ENCODE measurements around the gene GSTM2.

The GSTM2 gene

DNA sequence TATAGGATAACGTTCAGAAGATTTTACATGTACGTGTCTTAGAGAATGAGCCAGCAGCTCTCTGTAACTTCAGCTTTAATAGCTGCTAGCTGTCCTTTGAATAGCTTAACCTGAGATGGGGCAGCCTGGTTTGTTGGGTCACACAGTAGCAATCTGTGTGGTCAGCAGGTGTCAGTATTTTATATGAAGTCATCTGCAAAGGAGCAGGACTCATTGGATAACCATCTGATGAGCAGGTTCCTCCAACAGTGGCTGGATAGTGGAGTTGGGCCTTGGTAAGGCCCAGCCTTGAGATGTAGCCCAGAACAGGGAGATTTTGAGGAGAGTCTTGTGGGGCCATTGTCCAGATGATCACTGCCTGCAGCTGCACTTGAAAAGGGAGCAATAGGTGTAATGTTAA lies 50.6 kb downstream of the GSTM2 start:
- DNase-seq, result no peak

DNA sequence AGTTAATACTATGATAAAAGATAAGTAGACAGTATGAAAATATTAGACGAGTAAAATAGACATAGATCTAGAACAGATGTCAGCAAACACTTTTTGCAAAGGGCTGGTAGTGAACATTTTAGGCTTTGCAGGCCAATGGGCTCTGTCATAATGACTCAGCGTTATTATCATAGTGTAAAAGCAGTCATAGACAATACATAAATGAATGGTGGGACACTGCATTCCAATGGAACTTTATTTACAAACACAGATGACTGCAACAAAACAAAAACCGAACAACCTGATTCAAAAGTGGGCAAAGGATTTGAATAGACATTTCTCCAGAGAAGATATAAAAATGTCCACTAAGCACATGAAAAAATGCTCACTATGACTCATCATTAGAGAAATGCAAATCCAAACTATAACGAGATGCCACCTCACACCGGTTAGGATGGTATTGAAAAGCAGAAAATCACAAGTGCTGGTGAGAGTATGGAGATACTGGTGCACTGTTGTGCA lies 51.5 kb downstream of the GSTM2 start:
- DNase-seq, result no peak

DNA sequence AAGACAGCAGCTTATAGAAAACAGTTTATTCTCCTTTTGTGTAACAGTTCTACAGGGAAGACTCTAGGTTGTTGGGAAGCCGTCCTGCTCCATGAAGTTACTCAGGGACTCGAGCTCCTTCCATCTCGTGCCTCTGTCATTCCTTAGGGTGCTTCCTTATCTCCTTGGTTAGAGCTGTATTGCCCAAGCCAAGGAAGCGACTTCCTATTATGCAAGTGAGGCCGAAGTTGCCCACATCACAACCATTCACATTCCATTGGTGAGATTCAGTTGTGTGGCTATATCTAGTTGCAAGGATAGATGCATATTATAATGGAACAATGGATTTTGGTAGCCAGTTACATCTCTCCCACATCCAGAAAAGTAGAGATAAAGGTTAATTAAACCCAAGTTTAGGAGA lies 53.2 kb downstream of the GSTM2 start:
- DNase-seq, result no peak

DNA sequence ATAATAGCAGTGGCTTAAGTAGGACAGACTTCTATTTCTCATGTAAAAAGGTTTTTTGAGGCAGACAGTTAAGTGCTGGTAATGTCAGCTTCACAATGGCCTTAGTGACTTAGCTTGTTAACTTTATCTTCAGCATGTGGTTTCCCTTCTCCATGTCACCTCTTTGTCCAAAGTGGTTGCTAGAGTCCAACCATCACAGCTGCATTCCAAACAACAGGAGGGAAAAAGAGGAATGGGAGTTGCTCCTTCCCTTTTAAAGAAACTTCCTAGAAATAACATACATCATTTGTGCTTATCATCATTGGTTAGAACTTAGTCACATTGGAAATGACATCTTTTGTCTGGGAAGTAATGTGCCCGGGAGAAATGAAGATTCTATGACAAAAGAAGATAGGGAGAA lies 54.1 kb downstream of the GSTM2 start:
- no peak for DNase-seq

DNA sequence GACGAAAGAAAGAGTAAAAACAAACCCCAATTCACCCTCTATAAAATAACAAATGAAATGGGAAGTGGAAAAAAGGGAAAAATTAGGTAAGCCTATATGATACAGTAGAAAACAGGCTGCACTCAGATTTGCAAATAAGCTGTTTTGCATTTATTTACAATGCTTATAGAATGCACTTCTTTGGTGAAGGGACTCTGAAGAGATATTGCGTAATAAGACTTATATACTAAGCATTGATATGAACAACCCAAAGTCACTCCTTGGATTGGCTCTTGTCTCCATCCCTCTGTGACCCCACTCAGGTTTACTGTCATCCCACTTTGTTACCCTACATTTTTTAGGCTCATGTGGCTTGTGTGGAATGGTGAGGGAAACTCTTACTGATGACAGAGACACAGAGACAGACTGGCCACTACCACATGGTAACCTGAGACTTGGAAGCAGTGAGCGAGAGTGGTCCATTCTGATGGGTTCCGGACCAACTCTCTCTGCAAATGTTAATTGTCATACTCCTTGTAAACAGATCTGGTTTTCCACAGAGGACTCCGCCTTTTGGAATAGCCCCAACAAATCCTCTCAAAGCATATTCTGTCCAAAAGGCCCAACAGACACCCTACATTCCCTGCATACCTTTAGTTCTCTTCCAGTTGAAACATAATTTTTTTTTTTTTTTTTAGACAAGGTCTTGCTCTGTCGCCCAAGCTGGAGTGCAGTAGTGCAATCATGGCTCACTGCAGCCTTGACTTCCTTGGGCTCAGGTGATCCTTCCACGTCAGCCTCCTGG lies 55.2 kb downstream of the GSTM2 start:
- no peak for DNase-seq
